Activated T-helper 1 cell treated with anti-CD3 and anti-CD28 coated beads, Interleukin-2, amount 50 U/mL, for 16 hours (primary cell): ENCODE data around the gene DNAJC15.
"Not testable (repeated sequence)": the region's sequence is repeated elsewhere in the genome, so short reads cannot be mapped to it uniquely, and the experiment has no call there.

Source experiments
- DNase-seq, 2 donors: peaks; one replicate each; pipeline ENCODE4 v3.0.0-alpha.2; 2020; ENCODE audit warnings: low read depth in 1 of 2, low spot score in 1 of 2

The DNAJC15 gene

GRCh38 chr13:43044720-43045301, 21.4 kb downstream of the DNAJC15 start:
- DNase-seq, result no peak

- not testable (repeated sequence) for DNase-seq
Measured at GRCh38 chr13:43045302-43045773, 22.0 kb downstream of the DNAJC15 start.

GRCh38 chr13:43046259-43046658, 22.9 kb downstream of the DNAJC15 start:
- DNase-seq, result no peak

GRCh38 chr13:43054803-43055802, 31.7 kb downstream of the DNAJC15 start:
- no peak for DNase-seq

DNA sequence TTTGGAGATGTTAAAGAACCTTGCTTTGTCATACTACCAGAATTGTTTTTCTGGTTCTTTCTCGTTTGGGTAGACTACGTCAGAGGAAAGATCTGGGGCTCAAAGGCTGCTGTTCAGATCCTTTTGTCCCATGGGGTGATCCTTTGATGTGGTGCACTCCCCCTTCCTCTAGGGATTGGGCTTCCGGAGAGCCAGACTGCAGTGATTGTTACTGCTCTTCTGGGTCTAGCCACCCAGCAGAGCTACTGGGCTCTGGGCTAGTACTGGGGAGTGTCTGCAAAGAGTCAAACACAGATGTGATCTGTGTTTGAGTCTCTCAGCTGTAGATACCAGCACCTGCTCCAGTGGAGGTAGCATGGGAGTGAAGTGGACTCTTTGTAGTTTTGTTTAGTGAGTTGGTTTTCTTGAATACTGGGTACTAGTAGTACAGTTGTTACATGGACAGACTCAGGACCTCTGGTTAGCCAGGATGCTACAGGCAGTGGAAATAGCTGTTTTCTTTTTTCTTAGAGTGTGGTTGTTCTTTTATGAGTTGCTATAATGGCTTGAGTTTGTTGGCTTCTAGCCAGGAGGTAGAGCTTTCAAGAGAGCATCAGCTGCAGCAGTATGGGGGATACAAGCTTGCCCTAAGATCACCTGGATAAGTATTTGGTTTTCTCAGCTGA, 34.4 kb downstream of the DNAJC15 start:
- DNase-seq, result no peak

- DNase-seq, result no peak
Measured at GRCh38 chr13:43058318-43058674, 34.9 kb downstream of the DNAJC15 start.

GRCh38 chr13:43058831-43059230, 35.4 kb downstream of the DNAJC15 start:
- DNase-seq, result no peak

- DNase-seq, result not testable (repeated sequence)
Measured at GRCh38 chr13:43059779-43060178, 36.4 kb downstream of the DNAJC15 start.

DNA sequence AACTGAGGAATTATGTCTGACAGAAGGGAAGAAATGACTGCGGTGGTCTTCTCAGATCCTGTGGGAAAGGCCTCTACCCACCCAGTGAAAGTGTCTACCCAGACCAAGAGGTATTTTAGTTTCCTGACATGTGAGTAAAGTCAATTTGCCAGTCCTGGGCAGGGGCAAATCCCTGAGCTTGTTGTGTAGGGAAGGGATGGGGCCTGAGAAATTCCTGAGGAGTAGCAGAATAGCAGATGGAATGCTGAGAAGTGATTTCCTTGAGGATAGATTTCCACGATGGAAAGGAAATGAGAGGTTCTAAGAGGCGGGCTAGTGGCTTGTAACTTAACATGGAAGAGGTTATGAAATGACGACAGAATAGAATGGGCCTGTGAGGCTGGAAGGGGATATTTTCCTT, 37.4 kb downstream of the DNAJC15 start:
- not testable (repeated sequence) for DNase-seq

GRCh38 chr13:43061496-43062280, 38.3 kb downstream of the DNAJC15 start:
- no peak for DNase-seq

DNA sequence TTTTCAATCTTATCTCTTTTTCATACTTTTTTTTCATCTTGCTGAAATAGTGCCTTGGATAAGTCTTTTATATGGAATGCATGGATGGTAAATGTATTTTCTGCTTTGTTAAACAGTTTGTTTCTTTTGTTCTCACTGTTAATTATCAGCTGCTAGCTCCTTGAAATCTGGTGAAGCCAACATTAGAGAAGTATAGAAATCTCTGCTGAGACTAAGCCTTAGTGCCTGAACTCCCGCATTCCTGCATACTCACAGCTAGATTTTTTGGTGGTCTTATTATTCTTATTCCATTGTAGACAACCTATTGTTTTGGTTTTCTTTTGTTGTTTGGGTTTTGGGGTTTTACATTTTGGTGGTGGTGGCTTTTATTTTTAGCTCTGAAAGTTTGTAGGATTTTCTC, 48.4 kb downstream of the DNAJC15 start:
- no peak for DNase-seq

DNA sequence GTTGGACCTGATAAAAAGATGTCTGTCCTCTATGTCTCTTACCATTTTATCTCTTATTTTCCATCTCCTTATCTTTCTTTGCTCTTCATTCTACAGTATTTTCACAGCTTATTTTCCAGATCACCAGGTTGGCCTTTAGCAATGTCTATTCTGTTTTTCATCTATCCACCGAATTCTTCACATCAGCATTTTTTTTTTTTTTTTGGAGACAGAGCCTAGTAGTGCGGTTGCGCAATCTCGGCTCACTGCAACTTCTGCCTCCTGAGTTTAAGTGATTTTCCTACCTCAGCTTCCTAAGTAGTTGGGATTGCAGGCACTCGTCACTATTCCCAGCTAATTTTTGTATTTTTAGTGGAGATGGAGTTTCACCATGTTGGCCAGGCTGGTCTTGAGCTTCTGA, 49.0 kb downstream of the DNAJC15 start:
- DNase-seq, result no peak

DNA sequence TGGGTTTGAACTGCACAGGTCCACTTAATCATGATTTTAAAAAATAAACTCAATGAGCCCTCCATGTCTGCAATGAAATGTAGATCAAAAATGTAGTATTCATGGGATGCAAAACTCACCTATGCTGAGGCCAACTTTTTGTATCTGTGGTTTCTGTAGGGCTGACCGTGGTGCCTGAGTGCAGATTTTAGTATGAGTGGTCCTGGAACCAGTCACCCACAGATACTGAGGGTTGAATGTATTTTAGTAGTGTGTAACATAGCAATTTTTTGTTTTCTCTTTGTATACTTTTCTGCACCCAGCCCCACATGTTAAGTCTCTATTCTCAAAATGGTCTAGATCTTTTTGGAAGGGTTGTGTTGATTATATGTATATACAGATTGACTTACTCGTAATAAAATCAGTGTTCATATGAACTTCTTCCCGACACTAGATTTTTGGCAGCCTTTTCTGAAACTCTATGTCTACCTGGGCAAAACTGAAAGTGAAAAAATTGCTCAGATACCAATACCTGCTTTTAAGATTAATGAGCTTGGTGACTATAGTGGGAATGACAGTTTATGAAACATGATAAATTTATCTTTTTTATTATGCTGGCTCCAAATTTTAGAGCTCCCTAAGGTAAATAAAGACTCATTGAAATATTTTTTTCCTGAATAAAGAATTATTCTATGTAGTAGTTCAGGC, 51.6 kb downstream of the DNAJC15 start:
- no peak for DNase-seq

DNA sequence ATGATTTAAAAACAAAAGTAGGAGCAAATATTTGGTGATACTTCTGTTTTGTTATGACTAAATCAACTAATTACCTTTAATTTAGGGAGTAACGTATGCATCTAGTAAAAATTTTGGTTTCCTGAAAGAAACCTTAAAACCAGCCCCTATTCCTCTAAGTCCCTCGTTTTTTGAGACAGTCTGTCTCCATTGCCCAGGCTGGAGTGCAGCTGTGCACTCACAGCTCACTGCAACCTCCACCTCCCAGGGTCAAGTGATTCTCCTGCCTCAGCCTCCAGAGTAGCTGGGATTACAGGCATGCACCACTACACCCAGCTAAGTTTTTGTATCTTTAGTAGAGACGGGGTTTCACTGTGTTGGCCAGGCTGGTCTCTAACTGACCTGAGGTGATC, 52.1 kb downstream of the DNAJC15 start:
- DNase-seq, result not testable (repeated sequence)

GRCh38 chr13:43077046-43077445, 53.7 kb downstream of the DNAJC15 start:
- DNase-seq, result no peak

- DNase-seq, result no peak
Measured at GRCh38 chr13:43077461-43077860, 54.1 kb downstream of the DNAJC15 start.

DNA sequence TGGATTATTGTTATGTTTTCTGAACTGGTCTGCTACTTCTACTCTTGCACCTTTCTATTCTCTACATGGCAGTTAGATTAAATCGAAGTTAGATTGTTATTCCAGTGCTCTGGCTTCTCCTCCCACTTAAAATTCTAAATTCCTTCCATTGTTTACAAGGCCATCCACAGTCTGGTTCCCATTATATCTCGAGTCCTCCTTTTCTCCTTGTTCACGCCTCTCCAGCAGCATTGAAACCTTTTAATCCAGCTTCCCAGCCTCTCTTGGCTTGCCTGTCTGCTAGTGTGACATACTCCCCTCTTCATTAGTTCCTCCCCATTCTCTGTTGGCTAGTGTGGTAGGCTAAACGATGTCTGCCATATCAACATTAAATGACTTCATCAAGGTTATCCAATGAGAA, 54.5 kb downstream of the DNAJC15 start:
- no peak for DNase-seq

DNA sequence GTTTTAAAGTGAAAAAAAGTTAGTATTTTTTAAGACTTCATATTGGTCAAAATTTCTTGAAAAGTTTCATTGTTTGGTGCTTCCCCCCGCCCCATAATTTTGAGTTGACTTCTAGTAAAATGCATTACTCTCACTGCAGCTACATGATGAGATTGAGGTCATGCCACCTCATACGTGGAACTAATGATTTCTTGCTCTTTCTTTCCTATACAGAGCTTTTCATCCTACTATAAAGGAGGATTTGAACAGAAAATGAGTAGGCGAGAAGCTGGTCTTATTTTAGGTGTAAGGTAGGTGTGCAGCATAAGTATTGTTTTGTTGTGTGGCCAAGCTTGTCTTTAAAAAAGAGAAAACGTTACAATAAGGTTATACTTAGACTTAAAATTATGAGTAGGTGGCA, 55.0 kb downstream of the DNAJC15 start:
- DNase-seq, result no peak

GRCh38 chr13:43079392-43079931, 56.1 kb downstream of the DNAJC15 start:
- DNase-seq, result no peak

- DNase-seq, result no peak
Measured at GRCh38 chr13:43080199-43080598, 56.8 kb downstream of the DNAJC15 start.
